Measurements from ENCODE around the gene ANKRD33. TPM values are rescaled to one million over a fixed set of nuclear protein-coding genes. Genes with fewer than 3 reads are reported as not detected.

ANKRD33 gene
- total RNA-seq, 1 donor from 2014 or later, result 2.9 TPM

DNA sequence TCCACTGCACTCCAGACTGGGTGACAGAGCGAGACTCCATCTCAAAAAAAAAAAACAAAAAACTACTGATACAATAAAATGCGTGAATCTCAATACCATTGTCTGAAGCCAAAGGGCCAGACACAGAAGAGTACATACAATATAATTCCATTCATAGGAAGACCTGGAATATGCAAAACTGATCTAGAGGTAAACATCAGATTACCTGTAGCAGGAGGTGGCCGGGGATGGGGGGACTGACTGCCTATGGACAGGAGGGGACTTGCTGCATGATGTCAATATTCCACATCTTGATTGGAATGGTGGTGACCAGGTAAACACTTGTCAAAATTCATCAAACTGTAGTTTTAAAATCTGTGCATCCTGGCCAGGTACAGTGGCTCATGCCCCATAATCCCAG is 26.9 kb upstream of the ANKRD33 start:
- no peak for DNase-seq (ENCODE audit: low spot score)

DNA sequence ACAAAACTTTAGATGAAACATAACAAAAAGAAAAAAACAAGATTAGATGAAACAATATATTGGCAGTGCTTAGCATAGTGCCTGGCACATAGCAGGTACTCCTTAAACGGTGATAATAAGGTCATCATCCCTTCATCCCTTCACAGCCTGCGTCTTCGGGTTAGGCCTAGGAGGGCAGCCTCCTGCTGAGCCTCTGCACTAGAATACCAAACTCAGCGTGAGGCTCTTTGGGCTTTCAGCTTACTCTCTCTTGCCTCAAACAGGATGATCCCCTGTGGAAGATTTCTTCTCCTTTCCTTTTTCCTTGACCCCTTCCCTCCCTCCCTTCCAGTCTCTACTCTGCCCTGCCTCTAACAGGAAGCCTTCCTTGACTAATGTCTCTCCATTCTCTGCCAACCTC is 25.0 kb upstream of the ANKRD33 start:
- DNase-seq (ENCODE audit: low spot score), result no peak

- DNase-seq (ENCODE audit: low spot score), result no peak
These were observed 24.5 kb upstream of the ANKRD33 start for GRCh38 chr12:51863363-51863932.

GRCh38 chr12:51863933-51864832 is 23.7 kb upstream of the ANKRD33 start:
- DNase-seq (ENCODE audit: low spot score), result peak; percentile 88

GRCh38 chr12:51864833-51865670 is 22.9 kb upstream of the ANKRD33 start:
- DNase-seq (ENCODE audit: low spot score), result peak; percentile 93

GRCh38 chr12:51865757-51866270 is 22.1 kb upstream of the ANKRD33 start:
- no peak for DNase-seq (ENCODE audit: low spot score)

DNA sequence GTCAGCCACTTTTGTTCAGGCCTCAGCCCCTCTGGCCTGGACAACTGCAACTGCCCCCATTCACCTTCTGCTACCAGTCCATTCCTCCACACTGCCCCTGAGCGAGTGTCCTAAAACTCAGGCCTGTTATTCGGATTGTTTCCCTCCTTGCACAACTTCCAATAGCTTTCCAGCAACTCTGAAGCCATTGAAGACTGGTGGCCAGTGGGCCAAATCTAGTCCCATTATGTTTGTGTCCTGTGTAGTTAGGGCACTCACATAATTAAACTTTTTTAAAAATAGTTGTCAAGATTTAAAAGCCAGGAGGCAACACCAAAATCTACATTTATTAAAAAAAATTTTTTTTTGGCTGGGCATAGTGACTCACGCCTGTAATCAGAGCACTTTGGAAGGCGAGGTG is 21.6 kb upstream of the ANKRD33 start:
- no peak for DNase-seq (ENCODE audit: low spot score)

DNA sequence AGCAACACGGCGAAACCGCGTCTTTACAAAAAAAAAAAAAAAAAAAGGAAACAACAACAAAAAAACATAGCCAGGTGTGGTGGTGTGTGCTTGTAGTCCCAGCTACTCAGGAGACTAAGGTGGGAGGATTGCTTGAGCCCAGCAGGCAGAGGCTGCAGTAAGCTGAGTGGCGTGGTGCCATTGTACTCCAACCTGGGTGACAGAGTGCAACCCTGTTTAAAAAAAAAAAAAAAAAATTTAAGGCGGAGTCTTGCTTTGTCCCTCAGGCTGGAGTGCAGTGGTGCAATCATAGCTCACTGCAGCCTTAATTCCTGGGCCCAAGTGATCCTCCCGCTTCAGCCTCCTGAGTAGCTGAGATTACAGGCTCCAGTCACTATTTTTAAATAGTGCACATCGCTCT is 21.1 kb upstream of the ANKRD33 start:
- no peak for DNase-seq (ENCODE audit: low spot score)

DNA sequence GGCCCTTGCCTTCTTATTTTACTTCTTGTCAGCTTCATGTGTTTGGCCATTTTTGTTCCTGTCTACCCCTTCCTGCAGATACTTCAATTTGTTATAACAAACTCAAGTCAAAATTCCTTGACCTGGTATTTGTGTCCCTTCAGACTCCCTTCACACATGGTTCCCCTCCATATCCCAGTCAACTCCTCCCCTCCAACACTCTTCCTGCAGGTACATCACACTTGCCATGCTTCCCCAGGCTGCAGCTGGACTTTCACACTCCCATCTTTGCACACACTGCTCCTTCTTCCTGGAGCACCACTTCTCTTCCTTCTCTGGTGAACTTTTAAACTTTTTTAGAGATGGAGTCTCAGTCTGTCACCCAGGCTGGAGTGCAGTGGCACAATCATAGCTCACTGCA is 20.5 kb upstream of the ANKRD33 start:
- DNase-seq (ENCODE audit: low spot score), result no peak

DNA sequence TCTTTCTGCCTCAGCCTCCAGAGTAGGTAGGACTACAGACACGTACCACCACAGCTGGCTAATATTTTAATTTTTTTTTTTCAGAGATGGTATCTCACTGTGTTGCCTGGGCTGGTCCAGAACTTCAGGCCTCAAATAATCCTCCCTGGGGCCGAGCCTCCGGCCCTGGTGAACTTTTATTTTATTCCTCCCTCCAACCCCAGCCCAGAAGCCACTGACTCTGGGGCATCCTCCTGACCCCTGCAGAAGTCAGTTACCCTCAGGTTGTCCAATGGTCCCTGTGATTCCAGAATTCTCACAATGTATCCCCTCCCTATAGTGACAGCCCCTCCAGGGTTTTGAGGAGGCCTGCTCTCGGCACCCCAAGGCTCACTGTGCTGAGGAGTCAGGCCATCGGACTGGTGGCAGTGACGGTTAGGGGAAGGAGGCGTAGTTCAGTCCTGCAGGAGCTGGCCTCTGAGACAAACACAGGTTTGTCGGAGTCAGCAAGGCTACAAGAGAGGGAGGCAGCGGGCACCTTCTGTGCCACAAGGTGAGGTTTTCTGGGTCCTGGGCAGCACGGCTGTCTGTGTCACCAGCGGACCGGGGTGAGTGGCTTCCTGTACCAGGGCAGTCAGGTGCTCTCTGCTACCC is 20.0 kb upstream of the ANKRD33 start:
- DNase-seq (ENCODE audit: low spot score), result no peak

DNA sequence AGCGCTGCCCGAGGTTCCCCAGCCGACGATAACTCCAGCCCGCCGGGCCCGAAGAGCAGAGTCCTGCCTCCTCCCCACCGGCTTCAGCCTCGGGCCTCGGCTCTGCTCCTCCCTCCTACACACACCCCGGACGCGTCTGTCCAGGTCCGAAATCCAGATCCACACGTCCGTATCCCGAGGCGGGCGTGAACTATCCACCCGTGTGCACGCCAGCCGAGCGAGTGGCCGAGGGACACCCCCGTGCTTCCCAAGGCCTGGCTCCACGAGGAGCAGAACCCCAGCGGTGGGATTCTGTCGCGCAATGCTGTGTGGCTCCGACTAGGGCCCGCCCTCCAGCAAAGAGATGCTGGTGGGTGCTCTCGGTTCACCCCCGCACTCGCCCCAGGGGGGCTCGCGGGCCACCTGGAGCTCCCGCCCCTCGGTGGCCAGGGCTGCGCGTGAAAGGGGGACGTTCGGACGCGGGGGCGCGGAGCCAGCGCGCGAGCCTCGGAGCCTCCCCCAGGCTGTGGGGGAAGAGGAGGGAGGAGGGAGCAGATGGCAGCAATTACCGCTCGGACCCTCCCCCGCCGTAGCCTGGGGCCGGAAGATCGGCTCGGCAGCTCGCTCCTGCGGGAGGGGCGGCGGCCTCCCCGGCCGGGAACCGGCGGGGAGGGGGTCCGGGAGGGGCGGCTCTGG is 18.9 kb upstream of the ANKRD33 start:
- DNase-seq (ENCODE audit: low spot score), result peak; percentile 54

DNA sequence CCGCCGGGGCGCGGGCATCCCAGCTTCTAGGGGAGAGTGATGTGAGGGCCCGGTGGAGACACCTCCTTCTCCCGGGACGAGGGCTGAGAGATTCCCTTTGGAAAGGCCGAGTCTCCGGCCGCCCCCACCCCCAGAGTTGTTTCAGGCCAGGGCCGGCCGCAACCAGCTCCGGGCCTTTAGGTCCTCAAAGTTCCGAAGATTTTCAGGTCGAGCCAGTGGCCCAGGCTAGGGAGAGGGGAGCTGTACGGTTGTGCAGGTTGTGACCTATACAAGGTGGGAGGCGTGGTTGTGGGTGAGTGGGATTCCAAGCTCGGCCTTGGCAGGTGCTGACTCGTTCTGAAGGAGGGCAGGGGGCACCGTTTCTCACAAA is 18.4 kb upstream of the ANKRD33 start:
- no peak for DNase-seq (ENCODE audit: low spot score)

GRCh38 chr12:51869931-51870330 is 18.0 kb upstream of the ANKRD33 start:
- no peak for DNase-seq (ENCODE audit: low spot score)

- DNase-seq (ENCODE audit: low spot score), result no peak
These were observed 17.4 kb upstream of the ANKRD33 start for GRCh38 chr12:51870504-51870903.

- no peak for DNase-seq (ENCODE audit: low spot score)
These were observed 16.8 kb upstream of the ANKRD33 start for GRCh38 chr12:51871126-51871525.

- no peak for DNase-seq (ENCODE audit: low spot score)
These were observed 15.8 kb upstream of the ANKRD33 start for GRCh38 chr12:51871918-51872688.

DNA sequence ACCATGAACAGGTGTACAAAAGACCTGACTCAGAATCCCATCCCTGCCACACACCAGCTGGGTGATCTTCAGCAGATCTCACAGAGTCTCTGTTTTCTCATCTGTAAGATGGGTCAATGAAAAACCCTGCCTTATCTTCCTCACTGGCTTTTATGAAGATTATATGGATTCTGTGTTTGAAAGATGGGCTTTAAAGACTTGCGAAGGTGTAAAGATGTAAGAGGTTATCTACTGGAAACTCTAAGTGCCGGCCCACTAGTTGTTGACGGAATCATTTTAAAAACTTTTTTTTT is 15.3 kb upstream of the ANKRD33 start:
- no peak for DNase-seq (ENCODE audit: low spot score)

DNA sequence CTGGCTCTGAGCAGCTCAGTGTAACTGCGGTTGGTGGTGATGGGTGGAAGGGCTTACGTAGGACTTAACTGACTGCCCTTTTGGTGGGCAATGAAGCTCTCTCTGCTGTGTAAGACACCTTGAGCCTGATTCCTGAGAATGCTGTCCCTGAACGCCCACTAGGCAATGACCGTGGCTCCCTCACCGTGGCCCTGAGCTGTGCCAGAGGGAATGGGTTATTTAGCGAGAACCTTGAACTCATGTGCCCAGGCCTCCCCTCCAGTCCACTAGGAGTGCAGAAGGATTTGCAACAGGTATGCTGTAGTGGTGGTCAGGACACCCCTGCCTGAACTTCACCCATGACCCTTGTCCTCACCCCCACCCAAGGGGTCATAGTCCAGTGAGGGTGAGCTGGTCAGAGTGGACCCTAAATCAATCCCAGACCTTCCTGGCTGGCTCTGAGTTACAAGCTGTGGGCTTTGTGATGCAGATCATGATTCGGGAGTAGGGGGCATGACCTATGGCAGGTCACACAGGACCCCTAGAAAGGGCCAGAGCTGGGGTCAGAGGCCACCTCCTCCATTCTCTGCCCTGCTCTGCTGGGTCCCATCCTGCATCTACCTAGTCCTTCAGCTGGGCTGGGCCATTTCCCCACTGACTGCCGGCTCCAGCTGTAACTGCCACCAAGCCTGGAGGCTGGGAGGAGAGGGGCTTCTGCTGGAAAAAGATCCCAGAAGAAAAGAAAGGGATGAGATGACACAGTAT is 14.5 kb upstream of the ANKRD33 start:
- no peak for DNase-seq (ENCODE audit: low spot score)

DNA sequence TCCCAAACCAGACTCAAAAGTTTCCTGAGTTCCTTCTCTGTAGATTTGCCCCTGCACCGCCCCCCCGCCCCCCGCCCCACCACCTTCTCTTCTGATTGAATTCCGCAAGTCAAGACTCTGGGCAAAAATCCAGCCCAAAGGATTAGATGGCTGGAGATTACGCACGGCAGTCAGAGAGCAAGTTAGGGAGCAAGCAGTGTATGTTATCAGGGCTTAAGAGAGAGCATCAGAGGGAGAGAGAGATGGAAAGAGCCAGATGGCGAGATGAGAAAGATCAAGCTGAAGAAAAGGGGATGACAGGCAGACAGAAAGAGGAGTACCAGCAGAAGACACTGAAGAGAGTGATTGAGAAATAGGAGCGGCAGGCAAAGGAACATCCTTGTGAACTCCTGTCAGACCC is 13.9 kb upstream of the ANKRD33 start:
- peak; percentile 96 for DNase-seq (ENCODE audit: low spot score)

- no peak for DNase-seq (ENCODE audit: low spot score)
These were observed 13.4 kb upstream of the ANKRD33 start for GRCh38 chr12:51874486-51874885.

Measured in umbilical cord (tissue), 2 donors.